Fibroblast of skin of left biceps (primary cell): ENCODE measurements around the gene DDX1.
"Not testable (repeated sequence)": the region's sequence is repeated elsewhere in the genome, so short reads cannot be mapped to it uniquely, and the experiment has no call there.

Source experiments
- DNase-seq, 2 experiments: peaks; one replicate each; pipeline ENCODE4 v3.0.0-alpha.2; 2013; ENCODE audit warnings: low read depth in 2 of 2

The DDX1 gene

GRCh38 chr2:15595342-15595905, 3.8 kb downstream of the DDX1 start:
- no peak for DNase-seq

- no peak for DNase-seq
Measured at GRCh38 chr2:15595936-15596335, 4.3 kb downstream of the DDX1 start.

GRCh38 chr2:15596350-15596749, 4.7 kb downstream of the DDX1 start:
- no peak for DNase-seq

- no peak for DNase-seq
Measured at GRCh38 chr2:15596968-15597367, 5.3 kb downstream of the DDX1 start.

GRCh38 chr2:15599994-15600393, 8.3 kb downstream of the DDX1 start:
- DNase-seq = no peak

- DNase-seq = no peak
Measured at GRCh38 chr2:15601681-15602080, 10.0 kb downstream of the DDX1 start.

GRCh38 chr2:15602393-15602792, 10.7 kb downstream of the DDX1 start:
- no peak for DNase-seq

GRCh38 chr2:15603044-15603765, 11.5 kb downstream of the DDX1 start:
- no peak for DNase-seq

- no peak for DNase-seq
Measured at GRCh38 chr2:15603948-15604347, 12.3 kb downstream of the DDX1 start.

GRCh38 chr2:15605721-15606120, 14.1 kb downstream of the DDX1 start:
- DNase-seq = no peak

GRCh38 chr2:15606481-15607441, 15.1 kb downstream of the DDX1 start:
- no peak for DNase-seq

- DNase-seq = no peak
Measured at GRCh38 chr2:15607709-15608391, 16.2 kb downstream of the DDX1 start.

GRCh38 chr2:15608392-15608761, 16.7 kb downstream of the DDX1 start:
- no peak for DNase-seq

- no peak for DNase-seq
Measured at GRCh38 chr2:15609341-15610042, 17.8 kb downstream of the DDX1 start.

- no peak for DNase-seq
Measured at GRCh38 chr2:15610430-15610952, 18.8 kb downstream of the DDX1 start.

GRCh38 chr2:15612101-15612500, 20.4 kb downstream of the DDX1 start:
- not testable (repeated sequence) for DNase-seq

- DNase-seq = no peak
Measured at GRCh38 chr2:15613736-15614429, 22.2 kb downstream of the DDX1 start.

- no peak for DNase-seq
Measured at GRCh38 chr2:15614545-15615300, 23.1 kb downstream of the DDX1 start.

- no peak for DNase-seq
Measured at GRCh38 chr2:15615301-15615920, 23.7 kb downstream of the DDX1 start.
